Activated CD4-positive, alpha-beta T cell treated with anti-CD3 and anti-CD28 coated beads for 1 hour (primary cell): Measurements from ENCODE around the gene HAGH.
A peak's percentile ranks its signal among the peaks of the same experiment; 100 is the strongest.

ENCODE experiments used
- DNase-seq: peaks from one replicate; pipeline ENCODE4 v3.0.0-alpha.2; 2020

HAGH gene

DNA sequence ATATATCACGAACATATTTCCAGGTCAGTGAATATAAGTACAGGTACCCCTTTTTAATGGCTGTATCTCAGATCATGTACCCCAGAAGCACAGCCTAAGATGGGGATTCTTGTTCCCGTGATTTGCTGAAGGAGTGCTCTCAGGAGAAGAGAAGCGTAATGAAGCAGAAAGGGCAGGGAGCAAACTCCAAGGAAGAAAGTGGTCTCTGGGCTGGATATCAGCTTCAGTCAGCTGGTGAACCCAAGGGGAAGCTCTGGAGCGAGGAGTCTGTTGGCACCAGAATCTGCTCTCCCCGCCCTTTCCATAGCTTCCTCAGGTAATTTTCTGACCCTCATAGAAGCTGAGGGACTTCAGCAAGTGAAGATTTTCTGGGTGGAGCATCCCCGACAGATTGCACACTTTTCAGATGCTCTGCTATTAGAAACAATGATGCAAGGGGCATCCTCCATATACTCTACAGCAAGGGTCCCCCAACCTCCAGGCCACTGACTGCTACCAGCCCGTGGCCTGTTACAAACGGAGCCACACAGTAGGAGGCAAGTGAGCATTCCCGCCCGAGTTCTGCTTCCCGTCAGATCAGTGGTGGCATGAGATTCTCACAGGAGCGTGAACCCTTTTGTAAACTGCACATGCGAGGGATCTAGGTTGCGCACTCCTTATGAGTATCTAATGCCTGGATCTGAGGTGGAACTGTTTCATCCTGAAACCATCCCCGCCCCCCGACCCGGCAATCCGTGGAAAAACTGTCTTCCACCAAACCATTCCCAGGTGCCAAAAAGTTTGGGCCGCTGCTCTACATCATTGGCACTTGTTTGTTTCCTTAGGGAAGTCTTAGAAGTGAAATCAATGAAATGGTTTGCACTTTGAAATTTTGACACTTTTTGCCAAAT, 4.8 kb upstream of the HAGH start:
- DNase-seq = no peak

DNA sequence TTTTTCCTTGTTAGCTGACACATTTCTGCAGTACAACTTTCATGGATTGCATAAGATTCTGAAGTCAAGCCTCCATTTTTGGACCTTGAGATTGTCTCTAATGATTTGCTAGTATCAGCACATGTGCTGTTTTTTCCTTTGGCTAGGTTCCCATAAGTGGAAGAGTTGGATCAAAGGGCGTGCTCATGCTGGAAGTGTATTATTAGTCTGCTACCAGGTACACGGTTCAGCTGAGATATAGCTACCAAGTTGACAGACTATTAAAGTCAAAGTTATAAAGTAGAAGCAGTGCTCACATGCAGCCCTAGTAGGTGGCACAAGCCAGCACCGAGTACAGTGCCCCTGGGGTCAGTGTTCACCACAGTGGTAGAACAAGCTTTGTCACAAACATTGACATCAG, 3.6 kb upstream of the HAGH start:
- DNase-seq = no peak

DNA sequence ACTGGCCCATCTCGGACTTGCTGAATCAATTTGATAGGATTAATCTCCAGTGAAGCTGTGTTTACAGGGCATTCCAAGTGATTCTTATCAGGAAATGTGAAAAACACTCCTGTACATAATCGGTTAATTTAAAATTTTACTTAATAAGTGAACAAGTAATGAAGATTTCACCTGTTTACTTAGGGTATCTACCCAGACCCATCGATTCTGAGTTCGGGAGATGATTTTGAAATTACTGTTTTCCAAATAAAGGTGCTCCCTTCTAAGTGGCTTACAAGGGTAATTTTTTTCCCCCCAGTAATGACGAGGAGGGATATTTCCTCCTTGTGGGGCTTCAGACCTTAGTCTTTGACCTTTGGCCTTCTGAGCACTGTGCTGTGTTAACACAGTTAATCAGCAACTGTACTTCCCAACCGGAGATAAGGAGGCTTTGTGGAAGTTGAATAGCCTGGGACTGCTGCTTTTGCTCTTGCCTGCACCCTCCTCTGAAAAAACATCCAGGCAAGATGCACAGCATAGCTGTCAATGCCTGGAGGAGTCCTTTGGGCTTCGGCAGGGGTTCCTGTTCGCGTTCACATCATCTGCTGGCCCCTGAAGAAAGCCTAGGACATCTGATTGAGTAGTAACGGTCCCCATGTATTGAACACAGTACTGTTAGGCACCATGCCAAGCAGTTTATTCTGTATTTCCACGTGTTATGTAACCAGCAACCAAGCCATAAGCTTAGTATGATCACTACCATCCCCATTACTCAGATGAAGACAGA, 2.2 kb upstream of the HAGH start:
- no peak for DNase-seq

DNA sequence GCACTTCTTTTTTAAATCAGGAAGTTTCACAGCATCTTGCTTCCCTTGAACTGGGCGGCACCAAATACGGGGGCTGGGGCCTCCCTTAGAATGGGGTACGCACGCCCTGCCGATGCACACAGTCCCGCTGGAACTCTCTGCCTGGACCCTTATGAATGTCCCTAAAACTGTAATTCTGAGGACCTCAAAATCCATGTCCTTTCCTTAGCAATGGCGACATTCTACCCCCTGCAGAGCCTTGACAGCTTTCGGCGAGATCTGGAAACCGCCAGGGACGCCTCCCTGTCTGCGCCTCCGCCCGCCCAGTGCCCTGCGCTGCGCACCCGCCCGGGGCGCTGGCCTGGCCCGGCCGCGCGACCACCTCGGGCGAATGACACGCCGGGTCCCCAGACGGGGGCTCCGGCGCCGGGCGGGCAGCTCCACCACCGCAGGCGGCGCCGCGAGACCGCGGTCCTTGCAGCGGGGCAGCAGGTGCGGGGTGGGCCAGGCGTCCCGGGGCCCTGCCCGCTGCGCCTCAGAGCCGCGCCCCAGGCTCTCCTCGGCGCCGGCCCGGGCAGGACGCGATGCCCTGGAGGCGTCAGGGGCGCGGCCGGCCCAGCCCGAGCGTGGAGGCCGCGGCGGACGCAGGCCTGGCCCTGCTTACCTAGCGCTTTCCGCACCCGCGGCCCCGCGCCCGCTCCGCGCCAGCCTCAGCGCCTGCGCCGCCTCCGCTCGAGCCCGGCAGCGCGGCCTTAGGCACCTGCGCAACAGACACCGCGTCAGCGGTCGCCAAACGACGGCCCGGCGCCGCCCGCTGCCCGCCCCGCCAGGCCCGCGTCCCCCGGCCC, 548 bp downstream of the HAGH start:
- DNase-seq = peak; percentile 64

DNA sequence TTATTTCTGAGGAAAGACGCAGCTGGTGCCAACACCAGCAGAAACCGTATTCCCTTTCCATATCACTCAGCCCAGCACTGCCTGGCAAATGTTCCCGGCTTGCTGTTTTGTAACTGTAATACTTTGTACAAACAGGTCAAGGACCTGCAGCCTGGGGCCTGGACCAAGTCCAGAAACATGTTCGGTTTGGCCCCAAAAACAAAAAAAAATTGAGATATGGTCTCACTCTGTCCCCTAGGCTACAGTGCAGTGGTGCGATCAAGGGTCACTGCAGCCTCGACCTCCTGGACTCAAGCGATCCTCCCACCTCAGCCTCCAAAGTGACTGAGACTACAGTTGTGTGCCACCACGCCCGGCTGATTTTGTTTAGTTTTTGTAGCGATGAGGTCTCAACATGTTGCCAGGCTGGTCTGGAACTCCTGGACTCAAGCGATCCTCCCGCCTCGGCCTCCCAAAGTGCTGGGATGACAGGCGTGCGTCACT, 1.2 kb downstream of the HAGH start:
- DNase-seq = no peak

DNA sequence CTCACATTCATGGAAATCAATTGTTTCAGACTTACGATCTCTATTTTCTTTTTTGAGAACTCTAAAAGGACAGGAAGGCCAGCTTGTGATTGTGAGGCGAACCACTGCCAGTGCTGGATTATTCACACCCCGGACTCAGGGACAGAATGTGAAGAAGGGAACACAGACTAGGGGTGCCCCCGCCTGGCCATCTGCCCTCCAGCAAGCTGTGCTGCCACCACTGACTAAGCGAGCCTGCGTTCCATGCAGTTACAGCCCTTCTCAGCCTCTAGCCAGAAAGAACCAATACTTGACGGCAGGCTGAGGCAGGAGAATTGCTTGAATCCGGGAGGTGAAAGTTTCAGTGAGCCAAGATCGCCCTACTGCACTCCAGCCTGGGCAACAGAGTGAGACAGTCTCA, 2.8 kb downstream of the HAGH start:
- DNase-seq = no peak

DNA sequence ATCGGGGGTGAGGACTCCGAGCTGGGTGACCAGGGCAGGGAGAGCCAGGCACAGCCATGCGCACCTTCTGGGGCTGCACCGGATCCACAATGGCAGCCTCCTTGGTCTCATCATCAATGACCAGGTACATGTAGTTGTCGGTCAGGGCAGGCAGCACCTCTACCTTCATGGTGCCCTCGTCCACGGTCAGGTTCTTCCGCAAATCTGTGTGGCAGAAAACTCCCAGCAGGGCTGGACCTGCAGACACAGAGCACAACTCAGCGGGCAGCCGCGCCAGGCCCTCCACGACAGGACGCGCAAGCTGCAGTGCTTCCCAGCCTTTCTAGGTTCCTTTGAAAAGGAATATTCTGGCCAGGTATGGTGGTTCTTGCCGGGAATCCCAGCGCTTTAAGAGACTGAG, 3.8 kb downstream of the HAGH start:
- no peak for DNase-seq

DNA sequence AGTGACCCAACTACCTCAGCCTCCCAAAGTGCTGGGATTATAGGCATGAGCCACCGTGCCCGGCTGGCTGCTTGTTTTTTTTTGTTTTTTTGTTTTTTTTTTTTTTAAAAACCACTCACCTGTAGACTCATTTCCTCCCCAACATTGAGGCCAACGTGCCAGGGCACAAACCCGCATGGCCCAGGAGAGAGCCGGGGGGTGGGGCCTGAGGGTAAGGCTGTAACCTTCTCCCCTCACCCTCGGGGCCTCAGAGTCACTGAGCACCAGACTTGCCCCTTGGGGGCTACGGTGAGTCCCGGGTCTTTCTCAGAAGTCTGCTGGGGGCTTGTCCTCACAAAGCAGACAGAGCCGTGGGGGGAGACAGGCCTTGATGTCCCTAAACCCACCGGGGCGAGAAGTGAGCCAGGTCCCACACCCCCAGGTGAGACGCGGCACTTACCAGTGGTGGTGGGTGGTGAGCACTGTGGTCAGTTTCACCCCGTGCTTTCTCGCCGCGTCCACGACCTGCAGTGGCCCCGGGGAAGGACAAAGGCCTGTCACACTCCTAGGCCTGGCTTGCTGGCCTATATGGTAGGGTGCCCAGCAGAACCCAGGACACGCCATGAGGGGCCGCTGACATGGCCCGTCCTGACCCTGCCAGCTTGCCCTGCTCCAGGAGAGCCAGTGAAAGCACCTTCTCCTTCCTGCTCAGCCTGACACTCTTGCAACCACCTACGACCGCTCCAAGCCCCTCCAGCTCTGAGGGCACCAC, 4.6 kb downstream of the HAGH start:
- no peak for DNase-seq

DNA sequence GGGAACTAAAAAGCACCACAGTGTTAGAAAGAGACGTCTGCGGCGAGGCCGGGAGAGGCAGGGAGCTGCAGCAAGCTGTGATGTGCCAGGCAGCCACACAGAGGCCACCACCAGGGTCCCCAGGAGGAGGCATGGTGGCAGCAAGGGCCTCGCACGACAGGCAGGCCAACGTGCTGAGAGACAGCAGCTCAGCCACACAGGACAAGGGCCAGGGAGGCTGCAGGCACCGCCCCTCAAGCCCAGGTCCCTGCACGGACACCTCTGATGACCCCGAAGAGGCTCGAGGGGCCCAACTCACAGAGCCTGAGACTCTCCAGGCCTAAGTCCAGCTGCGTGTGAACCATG, 5.7 kb downstream of the HAGH start:
- DNase-seq = no peak

DNA sequence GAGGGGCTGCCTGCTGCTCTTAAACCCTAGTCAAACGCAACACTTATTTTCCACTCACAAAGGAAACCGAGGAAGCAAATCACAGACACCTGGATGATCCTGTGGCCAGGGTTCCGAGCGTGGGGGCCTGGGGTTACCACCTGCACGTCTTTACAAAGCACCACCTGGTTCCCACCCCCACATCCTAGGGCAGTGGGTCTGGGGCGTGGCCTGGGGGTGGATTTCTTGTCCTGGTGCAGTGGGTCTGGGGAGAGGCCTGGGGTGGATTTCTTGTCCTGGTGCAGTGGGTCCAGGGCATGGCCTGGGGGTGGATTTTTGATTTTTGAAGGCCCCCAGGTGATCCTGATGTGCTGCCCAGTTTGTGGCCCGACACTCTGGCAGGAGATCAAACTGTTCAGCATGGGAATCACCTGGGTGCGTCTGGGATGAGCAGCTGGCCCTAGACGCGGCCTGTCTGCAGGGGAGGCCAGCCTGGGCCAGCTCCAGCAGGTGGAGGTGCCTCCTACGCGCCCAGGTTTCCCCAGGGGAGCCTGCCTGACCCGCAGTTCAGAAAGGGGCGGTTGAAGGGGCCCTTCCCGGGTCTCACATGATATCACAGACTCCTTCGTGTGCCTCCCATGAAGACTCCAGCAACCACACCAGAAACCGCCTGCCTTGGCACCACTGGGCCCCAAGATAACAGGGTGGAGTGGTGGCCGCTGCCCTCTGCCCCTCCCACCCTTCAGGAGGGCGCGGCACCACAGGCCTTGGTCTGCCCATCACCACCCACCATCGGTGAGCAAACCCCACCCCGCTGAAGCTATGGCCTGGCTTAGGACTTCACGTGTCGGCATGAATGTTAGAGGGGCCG, 6.3 kb downstream of the HAGH start:
- no peak for DNase-seq

DNA sequence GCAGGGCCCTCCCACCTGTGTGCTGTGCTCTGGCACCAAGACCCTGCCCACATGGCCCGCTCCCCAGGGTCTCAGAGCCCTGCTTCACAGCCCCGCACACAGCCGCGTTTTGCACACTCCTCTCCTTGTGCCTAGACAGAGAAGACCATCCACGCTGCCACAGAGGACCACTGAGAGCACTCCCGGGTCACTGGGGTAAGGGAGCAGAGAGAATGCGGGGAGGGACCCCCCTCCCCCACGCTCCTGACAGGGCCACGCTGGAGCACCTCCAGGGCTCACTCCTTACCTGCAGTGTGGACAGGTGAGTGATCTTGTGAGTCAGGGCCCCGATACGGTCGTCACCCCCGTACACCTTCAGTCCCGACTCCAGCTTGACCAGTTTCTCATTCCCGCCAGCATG, 7.0 kb downstream of the HAGH start:
- DNase-seq = no peak

DNA sequence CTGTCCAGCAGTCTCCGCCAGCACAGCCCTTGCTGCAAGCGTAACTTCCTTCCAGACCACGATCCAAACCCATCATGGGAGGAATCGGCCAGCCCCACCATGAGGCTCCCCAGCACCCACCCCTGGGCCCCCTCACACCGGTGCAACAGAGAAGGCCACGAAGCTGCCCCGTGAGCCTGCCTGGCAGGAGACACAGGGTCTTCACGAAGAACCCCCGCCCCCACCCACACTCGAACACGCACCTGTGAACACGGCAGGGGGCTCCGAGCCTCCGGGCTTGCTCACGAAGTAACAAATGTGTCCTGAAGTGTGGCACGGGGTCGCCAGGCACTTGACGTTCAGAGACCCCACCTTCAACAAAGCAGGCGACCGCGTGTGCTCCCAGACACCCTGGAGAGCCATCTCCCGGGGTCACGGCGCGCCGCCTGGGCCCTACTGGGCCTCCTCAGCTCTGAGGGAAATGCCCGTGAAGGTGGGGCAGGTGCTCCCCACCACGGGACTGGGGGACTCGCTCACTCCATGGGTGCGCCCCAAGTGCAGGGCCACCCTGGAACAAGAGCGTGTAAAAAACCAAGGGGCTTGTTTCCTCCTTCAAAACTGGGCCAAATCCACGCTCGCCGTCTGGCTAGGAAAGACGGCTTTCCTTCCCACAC, 7.6 kb downstream of the HAGH start:
- DNase-seq = no peak

DNA sequence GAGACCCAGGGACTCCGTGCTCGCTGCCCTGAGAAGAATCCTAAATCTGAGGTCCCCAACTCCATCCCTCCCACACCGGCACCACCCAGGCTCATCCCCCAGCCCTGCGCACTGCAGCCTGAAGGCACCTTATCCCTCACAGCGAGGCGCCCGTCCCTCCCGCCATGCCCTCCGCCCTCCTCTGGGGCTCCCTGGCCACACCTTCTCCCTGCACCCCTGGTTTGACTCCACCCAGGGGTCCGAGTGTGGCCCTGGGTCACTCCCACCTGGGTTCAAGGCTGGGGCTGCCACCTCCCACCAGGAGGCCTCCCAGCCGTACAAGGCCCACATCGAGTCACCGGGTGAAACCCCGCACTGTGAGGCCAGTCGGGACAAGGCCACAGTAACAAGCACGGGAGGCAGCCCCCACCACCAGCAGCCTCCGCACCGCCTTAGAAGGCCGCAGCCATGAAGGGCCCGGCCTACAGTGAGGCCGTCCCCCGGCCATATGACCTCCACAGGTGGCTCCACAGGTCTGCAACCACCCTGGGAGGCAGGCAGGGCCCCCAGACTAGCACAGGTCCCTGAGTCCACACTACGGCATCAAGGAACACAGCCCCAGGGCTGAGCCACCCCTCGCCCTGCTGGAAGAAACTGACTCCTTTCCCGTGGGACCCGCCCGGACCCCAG, 8.3 kb downstream of the HAGH start:
- no peak for DNase-seq

DNA sequence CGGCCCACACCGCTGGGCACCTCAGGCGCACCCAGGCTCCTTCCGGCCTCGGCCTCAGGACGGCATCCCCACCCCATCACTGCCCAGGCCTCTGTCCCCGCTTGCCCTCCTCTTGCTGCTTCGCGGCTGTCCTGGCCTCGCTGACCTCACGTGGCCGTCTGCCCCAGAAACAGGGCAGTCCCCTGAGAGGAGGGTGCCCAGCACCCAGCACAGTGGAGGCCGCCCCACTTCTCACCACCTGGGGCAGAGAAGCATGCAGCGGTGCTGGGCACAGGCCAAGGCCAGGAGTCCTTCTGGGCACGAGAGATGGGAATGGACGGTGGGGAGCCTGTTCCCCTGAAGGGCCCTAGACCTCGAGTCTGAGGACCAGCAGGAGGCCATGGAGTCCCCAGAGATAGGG, 8.9 kb downstream of the HAGH start:
- no peak for DNase-seq

DNA sequence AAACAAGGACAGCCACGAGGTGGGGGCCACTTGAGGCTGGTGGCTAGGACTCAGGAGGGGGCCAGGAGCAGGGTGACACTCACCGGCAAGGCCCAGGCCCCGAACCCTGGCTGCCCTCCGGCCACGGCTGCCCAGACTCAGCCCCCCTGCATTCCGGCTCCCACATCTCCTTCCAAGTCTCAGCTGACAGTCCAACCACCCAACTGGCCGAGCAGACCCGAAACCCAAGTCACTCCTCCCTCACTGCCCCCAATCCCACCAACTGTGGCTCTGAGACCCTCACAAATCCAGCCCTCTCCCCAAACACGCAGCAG, 9.4 kb downstream of the HAGH start:
- DNase-seq = no peak

DNA sequence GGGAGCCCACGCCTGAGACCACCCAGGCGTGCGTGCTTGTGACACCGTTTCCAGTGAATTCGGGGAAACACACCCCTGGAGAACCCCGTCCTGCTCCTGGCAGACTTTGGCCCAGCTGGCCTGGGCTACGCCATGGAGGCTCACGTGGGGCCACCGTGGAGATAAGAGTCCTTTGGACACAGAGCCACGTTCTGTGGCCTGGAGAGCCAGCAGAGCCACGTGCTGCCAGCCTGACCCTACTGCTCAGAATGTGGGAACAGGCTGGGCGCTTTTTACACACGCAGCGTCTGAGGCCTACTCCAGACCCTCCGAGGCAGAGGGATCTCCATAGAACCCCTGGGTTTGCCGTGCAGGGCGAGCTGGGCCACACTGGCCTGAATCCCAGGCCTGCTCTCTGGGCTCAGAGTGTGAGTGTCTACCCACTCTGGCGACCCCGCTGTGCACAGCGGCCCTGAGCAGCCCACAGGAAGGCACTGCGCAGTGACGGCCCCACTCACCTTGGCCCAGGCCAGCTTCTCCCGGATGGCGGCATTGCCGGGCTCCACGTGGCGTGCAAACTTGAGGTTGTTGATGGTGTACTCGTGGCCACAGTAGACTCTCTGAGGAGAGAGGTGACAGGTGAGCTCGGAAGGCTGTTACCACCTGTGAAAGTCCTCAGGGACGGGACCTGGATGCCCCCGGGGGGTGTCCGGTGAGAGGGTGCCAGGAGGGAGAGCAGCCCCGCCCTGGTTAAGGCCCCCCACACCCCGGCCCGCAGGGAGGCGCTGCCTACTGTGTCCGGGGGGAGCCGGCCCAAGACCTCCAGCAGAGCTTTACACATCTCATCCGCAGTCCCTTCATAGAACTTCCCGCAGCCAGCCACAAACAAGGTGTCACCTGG, 10.0 kb downstream of the HAGH start:
- DNase-seq = no peak

DNA sequence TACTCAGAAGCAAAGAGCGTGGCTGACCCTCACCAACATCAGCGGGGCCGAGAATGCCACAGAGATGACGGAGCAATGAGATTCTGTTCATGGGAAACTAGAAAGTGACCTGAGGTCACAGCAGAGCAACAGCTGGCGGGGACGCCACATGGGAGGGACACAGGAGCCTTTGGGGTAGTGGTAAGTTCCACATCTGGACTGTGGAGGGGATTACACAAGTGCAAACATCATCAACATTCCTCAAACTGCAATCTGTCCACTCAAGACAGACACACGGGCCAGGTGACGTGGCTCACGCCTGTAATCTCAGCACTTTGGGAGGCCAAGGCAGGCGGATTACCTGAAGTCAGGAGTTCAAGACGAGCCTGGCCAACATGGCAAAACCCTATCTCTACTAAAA, 11.2 kb downstream of the HAGH start:
- no peak for DNase-seq

DNA sequence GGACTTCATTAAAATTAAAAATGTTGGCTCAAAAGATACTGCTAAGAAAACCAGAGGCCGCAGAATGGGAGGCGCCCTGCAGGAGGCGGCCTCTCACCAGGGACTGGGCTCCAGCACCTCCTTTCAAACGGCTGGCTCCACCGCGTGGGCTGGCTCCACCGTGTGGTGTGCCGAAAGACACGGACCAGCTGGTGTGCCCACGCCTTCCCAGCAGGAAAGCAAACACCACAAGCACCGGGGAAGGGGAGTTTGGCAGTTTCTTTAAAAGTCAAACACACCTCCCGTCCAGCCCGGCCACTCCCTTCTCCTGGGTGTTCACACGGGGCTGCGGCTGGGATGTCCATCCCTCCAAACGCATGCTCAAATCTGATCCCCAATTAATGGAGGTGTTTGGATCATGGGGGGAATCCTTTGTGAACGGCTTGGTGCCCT, 13.9 kb downstream of the HAGH start:
- peak; percentile 42 for DNase-seq

DNA sequence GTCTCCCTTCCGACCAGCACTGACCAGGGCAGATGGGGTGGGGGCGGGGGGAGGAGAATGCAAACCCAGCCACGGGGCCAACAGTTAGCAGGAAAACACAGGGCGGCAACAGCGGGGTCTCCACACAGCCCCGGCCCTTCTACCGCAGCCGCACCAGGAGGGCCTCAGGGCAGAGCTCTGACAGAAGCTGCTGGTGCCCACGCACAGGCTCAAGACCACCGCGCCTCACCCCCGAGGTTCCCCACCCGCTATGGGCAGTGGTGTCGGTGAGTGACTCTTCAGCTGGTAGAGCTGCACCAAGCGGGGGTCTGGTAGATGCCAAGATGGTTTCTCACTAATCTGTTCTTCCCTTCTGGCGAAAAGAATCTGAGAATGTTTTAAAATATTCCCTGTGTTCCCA, 16.1 kb downstream of the HAGH start:
- DNase-seq = no peak

DNA sequence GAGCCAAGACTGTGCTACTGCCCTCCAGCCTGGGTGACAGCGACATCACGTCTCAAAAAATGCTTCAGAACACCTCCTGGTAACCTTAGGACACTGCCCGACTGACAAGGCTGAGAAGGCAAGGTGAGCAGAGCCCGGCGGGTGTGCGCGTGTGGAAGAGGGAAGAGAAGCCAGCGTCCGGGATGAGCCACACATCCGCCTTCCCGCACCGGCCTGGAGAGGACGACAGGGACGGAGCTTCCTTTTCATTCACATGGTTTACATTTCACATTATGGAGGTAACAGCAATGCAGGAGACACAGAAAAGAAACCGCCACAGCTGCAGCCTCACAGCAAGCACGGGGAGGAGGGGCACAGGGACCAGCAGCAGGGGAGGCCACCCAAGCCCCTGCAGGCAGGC, 16.5 kb downstream of the HAGH start:
- no peak for DNase-seq
